GM18909 (cell line): ENCODE measurements around the gene COL26A1.
"Not testable (repeated sequence)": the region's sequence is repeated elsewhere in the genome, so short reads cannot be mapped to it uniquely, and the experiment has no call there.

ENCODE experiments used
- ATAC-seq: cut with Tn5 transposase; IDR thresholded peaks from one replicate; pipeline ENCODE4 v1.9.1; 2021; ENCODE audit warnings: mild to moderate bottlenecking; ENCODE audit not compliant: unreplicated experiment, poor library complexity

The COL26A1 gene

DNA sequence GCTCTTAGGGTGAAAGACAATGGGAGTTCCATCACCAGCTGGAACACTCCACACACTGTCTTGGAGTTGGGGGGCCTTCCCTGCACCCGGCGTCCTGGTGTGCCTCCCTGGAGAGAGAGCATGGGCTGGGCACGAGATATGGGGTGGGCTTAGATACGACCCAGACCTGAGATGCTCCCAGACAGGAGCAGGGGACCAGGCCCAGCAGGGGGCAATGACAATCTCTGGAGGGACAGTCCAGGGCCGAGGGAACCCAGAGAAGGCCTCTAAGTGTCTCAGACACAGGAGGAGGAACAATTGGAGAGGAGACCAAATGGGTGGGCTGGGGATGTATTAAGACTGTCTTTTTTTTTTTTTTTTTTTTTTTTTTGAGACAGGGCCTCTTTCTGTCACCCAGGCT lies 226.4 kb downstream of the COL26A1 start:
- ATAC-seq, result no peak

DNA sequence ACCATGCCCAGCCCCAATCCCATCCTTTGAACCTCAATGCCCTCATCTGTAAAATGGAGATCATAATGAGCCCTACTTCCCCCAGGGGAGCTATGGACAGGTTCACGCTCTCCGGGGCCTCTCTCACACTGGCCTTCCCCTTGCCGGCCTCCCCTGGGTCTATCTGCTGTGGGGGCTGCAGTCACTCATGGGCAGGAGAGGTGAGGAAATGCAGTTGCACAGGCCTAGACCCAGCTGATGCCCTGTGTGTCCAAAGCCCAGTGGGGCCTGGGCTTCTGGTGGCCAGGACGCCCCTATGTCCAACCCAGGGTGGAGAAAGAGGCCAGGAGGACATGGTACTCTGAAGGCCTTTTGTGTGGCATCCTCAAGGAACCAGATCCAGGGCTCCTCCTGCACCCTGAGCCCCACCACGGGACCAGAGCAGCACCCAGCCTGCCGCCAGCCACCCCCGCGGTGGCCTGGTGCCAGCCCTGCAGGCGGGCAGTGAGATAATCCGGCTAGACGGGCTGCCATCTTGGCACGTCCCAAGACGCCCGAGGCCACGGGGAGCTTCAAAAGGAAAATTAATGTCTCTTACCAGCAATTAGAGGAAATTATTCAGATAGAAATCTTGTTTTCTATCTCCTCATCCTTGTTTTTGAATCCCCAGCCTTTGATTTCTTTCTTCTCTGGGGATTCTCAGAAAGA lies 227.4 kb downstream of the COL26A1 start:
- ATAC-seq, result no peak

DNA sequence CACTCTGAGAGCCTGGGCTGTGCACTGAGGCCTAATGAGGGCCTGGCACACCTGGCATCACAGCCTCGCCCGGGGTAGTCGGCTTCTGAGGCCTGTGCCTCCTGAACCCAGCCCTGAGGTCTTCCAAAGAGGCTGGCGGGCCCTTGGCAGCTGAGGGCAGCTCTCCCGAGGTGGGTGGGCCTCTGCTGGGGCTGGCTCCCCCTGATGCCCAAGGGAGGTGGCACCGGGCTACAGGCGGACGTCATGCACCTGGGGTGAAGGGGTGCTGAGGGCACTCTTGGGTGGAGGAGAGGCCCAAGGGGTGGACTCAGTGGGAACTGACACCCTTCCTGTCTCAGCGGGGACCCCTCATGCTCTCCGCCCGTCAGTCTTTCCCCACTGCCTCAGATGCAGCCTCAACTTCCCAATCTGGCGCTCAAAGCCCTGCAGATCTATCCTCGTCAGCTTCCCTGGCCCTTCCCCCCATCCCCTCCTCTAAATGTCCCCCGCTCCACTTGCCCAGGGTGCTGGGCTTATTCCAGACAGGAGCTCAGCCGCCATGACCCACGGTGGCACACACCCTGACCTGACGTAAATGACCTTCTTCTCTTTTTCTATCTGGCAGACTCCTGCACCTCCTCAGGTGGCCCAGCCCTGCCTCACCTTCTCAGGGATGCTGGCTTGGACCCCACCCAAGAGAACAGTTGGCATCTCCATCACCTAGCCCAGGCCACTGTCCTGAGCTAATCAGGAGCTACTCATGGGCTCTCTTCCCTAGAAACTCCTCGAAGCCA lies 228.2 kb downstream of the COL26A1 start:
- ATAC-seq, result no peak

DNA sequence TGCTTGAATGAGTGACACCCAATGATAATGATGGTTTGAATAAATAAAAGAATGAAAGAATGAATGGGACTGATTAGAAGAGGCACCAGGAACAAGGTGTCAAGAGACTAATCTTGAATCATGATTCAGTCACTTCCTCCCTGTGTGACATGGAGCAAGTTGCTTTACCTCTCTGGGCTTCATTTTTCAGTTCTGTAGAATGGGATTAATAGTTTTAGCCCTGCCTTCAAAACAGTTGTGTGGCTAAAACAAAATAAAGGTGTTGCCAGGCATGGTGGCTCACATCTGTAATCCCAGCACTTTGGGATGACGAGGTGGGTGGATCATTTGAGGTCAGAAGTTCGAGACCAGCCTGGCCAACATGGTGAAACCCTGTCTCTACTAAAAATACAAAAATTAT lies 228.8 kb downstream of the COL26A1 start:
- ATAC-seq, result no peak

DNA sequence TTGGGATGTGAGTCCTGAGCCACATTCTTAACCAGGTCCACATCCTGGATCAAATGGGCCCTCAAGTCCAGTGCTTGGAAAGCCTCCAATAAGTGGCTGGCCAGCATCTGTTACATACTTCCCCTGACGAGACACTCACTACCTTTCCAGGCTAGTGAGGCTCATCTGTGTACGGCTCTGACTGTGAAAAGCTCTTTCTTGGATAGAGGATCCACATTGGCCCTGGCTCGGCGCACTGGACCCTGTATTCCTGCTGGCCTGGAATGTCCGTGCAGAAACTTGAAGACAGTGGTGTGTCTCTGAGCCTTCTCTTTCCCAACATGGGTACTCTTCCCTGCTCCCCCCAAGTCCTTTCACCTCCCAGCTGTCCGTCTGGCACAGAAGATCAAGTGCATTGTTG lies 230.9 kb downstream of the COL26A1 start:
- ATAC-seq, result no peak

DNA sequence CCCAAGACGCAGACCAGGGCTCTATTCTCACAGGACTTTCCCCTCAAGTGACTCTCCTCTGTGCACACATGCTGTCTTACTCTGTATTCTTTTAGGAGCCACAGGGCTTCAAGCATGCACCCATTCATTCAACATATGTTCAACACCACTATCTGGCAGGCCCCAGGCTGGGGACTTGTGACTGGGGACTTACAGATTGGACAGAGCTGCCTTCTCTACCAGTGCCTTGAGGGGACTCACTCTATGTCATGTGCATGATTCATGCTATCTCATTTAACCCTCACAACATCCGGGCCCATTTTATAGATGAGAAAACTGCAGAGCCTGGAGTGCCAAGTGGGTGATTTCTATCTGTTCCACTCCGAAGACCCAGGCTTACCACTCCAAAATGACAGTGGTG lies 232.1 kb downstream of the COL26A1 start:
- no peak for ATAC-seq

DNA sequence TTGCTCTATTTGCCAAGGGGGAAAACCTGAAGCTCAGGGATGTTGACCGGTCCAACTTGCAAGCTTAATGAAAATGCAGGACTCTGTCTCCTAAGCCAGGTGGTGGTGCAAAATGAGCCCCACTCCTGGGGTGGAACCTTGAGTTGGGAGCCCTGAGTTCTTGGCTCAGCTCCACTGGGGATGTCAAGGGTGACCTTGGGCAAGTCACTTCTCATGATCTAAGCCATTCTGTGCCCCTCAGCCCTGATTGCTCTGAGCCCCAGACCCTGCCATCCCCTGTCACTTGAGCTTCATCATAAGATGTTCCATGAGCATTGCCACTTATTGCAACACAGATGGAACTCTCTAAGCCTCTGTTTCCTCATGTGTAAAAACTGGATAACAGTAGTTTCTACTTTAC lies 232.6 kb downstream of the COL26A1 start:
- no peak for ATAC-seq

DNA sequence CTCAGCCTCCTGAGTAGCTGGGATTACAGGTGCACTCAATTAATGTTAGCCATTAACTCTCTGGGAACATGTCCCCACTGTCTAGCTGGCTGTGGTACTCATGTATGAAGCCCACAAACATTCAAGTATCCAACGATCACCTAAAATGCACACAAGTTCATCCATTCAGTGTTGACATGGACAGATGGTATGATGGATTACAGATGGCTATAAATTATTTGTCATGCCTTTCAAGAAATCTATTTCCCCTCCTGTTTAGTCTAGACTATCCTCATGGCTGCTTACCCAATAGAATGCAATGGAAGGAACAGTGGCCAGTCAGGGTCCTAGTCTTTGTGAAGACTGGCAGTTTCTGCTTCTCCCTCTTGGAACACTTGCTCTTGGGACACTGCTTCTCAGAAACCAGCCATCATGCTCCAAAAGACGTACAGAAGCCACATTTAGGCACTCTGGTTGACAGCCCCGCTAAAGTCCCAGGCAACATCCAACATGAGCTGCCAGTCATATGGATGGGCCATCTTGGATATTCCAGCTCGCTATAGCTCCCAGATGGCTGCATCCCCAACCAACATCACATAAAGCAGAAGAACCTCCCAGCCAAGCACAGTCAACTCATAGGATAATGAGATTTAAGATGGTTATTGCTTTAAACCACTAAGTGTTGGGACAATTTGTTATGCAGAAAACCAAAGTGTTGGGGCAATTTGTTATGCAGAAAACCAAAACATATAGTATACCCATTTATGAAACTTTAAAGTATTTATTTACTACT lies 233.3 kb downstream of the COL26A1 start:
- ATAC-seq, result no peak

DNA sequence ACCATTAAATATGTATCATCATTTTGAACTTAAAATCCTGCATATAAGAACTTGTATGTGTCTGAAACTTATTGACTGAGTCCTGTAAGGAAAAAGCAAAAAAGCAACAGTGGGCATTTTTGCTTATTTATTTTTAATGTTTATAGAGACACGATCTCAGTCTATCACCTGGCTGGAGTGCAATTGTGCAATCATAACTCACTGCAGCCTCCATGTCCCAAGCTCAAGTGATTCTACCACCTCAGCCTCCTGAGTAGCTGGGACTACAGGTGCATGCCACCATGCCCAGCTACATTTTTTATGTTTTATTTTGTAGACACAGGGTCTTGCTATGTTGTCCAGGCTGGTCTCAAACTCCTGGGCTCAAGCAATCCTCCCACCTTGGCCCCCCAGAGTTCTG lies 234.2 kb downstream of the COL26A1 start:
- ATAC-seq, result no peak

DNA sequence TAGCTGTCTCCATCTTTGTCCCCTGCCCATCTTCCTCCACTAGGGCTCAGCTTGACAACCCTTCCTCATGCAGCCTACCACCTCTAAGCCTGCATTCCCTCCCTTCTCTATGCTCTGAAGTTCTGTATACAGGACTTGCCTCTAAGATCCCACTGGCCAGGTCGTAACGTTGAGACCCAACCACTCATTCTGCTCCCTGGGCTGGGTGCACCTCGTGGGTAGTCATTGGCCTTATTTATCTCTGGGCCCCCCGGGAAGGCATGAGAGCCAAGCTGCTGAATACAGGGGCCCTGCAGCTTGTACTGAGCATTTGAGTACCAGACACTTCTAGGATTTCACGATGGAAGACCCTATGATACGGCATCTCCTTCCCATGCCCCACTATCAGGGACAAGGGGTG lies 235.3 kb downstream of the COL26A1 start:
- no peak for ATAC-seq

DNA sequence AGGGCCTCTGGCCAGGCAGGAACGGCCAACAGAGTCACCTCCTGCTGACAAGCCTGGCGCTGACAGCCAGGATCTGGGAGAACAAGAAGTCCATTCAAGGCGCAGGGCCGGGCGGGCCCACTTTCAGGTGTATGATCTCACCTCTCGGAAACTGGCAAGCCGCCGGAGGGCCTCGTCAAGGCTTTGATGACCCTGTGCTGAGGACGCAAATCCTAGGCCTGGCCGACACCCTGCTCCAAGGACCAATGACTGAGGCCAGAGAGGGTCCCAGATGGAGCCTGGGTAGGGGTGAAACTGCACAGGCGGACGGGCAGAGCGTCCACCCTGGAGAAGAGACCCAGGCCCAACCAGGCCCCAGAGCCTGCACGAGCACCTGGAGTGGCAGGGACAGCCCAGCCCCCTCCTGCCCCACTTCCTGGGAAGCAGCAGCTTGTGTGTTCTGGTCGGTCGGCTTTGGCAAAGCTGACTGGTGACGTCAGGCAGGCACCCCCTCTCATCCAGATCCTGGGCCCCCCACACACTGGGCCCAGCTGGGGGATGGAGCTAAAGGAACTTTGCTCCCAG lies 235.8 kb downstream of the COL26A1 start:
- ATAC-seq, result no peak

DNA sequence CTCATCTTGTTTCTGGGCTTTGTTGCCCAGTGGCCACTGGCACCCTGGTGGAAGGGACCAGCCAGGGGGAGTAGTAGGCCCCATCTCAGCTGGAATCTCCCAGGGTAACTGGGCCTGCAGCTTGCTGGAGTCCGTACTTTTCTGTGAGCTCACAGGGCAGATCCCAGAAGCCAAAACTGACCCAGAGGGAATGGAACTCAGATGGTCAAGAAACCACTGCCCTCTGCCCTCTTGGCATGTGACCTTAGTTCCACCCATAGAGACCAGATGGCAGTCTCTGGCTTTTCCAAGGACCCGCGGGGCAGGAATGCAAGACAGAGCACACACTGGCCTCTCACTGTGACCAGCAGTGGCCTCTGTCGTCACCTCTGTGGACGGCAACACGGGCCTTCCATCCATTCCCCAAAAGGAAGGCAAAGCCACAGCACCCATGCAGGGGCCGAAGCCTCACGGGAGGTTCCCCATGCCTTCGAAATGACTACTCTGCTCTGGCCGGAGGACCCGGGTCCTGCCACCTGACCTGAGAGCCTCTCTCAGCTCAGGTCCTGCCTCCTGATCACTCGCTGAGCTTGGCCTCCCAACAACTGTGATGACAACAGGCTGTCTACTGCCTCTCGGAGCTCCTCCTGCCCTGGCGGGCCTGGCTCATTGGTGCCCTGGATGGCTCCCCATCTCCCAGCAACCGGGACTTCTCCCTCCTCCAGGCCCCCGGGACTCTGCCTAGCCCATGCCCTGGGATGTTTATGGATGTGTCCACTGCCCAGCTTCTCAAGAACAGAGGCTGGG lies 236.5 kb downstream of the COL26A1 start:
- no peak for ATAC-seq

DNA sequence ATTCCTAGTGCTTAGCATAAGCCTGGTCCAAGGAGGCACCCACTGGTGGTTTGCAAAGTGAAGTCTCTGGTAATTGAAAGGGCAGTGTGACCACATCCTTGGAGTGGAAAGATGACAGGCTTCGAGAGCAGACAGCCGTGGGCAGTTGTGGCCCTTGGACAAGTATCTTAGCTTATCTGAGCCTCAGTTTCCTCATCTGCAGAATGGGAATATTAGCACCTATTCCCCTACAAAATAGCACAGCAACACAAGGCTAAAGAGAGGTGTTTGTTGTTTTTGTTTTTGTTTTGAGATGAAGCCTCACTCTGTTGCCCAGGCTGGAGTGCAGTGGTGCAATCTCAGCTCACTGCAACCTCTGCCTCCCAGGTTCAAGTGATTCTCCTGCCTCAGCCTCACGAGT lies 237.1 kb downstream of the COL26A1 start:
- ATAC-seq, result no peak

DNA sequence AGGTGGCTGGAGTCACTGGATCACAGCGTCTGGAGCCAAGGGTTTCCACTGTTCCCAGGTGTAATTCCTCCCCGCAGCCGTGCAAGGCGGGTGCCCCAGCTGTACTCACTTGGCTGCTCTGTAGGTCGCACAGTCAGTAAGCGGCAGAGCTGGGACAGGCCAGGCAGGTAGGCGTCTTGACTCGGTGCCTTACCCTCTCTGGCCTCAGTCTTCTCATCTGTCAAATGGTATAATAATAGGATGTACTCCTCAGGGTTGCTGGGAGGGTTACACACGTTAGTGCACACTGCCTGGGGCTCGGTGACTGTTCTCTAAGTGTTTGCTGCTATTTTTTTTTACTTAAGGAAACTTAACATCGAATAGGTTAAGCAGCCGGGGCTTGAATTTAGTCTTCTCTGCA lies 239.4 kb downstream of the COL26A1 start:
- no peak for ATAC-seq

DNA sequence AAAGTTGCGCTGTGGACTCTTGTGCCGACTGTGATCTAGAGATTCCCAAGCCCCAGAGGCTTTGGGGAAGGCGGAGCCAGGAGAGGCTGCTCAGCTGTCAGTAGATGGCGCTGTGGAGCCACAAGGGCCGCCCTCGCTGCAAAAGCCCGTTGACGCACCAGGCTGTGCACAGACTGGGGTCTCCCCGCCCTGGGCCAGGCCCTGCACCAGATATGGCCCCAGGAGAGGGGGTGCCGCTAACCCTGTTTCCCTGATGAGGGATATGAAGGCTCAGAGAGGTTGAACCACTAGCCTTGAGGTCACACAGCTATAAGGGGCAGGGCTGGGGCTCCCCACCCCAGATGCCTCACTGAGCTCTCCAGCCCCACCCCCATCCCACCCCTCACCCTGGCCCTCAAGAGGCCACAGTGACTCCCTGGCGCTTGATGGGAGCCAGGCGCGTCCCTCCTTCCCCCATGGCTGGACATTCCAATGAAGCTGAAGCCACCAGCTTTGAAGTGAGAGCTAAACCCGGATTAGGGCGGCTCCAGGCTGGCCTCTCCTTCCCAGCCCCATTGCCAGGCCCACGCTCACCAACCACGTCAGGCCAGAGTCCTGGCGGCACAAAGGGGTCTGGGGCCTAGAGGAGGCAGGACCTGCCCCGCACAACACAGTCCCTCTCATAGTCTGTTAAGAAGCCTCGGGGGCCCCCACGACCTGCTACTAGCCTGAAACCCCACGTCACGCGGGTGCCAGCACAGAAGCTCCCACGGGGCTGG lies 240.0 kb downstream of the COL26A1 start:
- ATAC-seq, result peak; percentile 53

DNA sequence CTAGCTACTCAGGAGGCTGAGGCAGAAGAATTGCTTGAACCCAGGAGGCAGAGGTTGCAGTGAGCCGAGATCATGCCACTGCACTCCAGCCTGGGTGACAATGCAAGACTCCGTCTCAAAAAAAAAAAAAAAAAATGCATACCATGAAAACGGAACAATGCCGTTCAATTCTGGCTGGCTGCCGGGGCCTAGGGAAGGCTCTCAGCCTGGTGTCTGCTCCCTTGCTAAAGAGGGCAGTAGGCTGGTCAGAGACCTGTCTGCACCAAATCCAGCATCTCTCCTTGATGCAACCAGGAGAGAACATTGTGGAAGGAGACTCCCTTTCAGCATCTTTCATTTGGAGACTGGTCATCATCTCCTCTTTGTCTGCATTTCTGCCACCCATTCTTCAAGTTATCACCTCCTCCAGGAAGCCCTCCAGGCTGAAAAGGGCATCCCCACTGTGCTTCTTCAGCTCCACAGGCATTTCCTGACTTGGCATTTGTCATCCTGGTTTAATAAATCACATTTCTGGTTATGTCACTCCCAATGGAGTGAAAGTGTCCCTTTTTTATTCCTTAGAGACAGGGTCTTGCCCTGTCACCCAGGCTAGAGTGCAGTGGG lies 241.8 kb downstream of the COL26A1 start:
- no peak for ATAC-seq

DNA sequence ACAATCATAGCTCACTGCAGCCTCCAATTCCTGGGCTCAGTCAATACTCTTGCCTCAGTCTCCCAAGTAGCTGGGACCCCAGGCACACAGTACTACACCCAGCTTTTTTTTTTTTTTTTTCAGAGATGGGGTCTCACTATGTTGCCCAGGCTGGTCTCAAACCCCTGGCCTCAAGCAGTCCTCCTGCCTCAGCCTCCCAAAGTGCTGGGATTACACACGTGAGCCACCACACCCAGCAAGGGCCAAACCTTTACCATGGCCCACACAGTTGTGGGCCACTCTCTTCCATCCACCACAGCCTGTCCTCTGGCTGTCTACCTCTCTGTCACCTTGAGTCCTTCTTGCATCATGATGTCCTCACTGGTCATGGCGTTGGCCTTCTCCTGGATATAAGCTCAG lies 242.3 kb downstream of the COL26A1 start:
- not testable (repeated sequence) for ATAC-seq

DNA sequence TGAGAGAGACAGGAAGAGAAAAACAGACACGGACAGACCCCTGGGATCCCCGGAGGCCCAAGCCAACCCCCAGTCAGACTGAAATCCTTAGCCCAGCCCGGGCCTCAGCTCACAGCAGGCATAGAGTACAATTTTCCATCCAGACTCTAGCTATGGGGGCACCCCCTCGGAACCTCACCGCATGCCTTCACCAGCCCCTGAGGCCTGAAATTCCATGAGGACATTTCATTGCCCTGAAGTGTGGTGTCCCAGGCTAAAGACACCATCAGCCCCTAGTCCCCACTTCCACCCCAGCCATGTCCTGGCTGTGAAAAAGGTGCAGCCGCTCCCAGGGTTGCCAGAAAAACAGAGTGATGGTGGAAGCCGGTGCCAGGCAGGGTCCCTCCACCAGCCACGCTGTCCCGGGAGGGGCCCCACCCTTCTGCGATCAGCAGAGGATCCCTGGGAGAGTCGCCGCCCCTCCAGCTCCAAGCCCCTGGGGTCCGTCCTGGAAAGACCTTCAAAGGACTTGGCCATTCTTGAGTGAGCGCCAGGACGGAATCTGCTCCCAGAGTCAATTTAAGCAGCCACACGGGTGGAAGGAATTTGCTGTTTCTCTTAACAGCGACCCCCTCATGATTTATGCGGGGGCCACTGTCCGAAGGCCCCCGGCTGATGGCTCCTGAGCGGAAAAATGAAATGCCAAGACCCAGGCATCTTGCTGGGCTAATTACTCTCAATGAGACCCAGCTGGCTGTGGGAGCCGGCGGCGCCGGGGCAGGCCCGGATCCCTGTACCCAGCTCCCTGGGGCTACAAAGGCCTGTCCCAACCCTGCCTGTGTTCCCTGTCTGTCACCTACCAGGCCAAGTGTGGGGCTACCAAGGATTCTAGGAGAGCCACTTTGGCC lies 243.2 kb downstream of the COL26A1 start:
- ATAC-seq, result no peak
